Ascending aorta (tissue), 2 donors: ENCODE measurements around the gene CPA1. TPM values are rescaled to one million over a fixed set of nuclear protein-coding genes. Genes with fewer than 3 reads are reported as not detected.

Experiments used
- DNase-seq, 2 donors: peaks; one replicate each; pipeline ENCODE4 v3.0.0-alpha.2; 2019; ENCODE audit warnings: low spot score in 2 of 2
- H3K27ac ChIP-seq, 2 donors: fragments of 200-600 bp; sonication (generic); one replicate each; pipeline ENCODE4 v1.5.1; 2016 to 2017; ENCODE audit warnings: mild to moderate bottlenecking in 1 of 2
- H3K27me3 ChIP-seq: fragments of 200-600 bp; sonication (generic); one replicate; pipeline ENCODE4 v1.5.1; 2017
- H3K36me3 ChIP-seq, 2 donors: fragments of 200-600 bp; sonication (generic); one replicate each; pipeline ENCODE4 v1.5.1; 2016
- H3K4me1 ChIP-seq, 2 donors: fragments of 200-600 bp; sonication (generic); one replicate each; pipeline ENCODE4 v1.5.1; 2016 to 2017; ENCODE audit warnings: mild to moderate bottlenecking in 1 of 2
- H3K4me3 ChIP-seq, 2 donors: fragments of 200-600 bp; sonication (generic); one replicate each; pipeline ENCODE4 v1.5.1; 2016 to 2017; ENCODE audit warnings: mild to moderate bottlenecking in 1 of 2
- H3K9me3 ChIP-seq, 2 donors: fragments of 200-600 bp; sonication (generic); one replicate each; pipeline ENCODE4 v1.5.1; 2016
- CTCF ChIP-seq, 3 experiments: fragments of 200-600 bp in 2 of 3; fragments of 450-650 bp in 1 of 3; sonication (generic) in 2 of 3; IDR thresholded peaks; one replicate each; pipeline ENCODE4 v1.5.1; 2016 to 2019; ENCODE audit warnings: antibody characterized with exemption in 3 of 3, mild to moderate bottlenecking in 1 of 3, moderate library complexity in 1 of 3
- intact Hi-C: fragments of 100-400 bp; cut with DNase I; formaldehyde crosslinking; loops from one replicate; pipeline ENCODE4 v1.15.1; 2023
- total RNA-seq: library from RNA; depleted of rRNA; stranded (reverse); fragments of >200 nt; gene quantifications from one replicate; pipeline ENCODE4 v1.1.0, GENCODE V29; 2016

CPA1 gene
- total RNA-seq, 1 donor from 2014 or later, result not detected

- no peaks in the 10 kb centered on the region for H3K36me3 ChIP-seq
- no peak overlapping the region for H3K27ac ChIP-seq
- H3K4me1 ChIP-seq, result no peaks in the 10 kb centered on the region
- no peak for DNase-seq
- H3K4me3 ChIP-seq, result no peak overlapping the region
- intact Hi-C loops, result no loop called here
- TF ChIP-seq CTCF (IDR thresholded peaks at IDR 0.05), result no peak
- no peaks in the 10 kb centered on the region for H3K27me3 ChIP-seq
- no peaks in the 10 kb centered on the region for H3K9me3 ChIP-seq
These were observed 48.7 kb downstream of the CPA1 start for GRCh38 chr7:130429019-130429418.

- DNase-seq, result no peak
- intact Hi-C loops, result no loop called here
- H3K27me3 ChIP-seq, result no peaks in the 10 kb centered on the region
- no peak overlapping the region for H3K4me3 ChIP-seq
- no peak overlapping the region for H3K27ac ChIP-seq
- no peaks in the 10 kb centered on the region for H3K4me1 ChIP-seq
- H3K9me3 ChIP-seq, result no peaks in the 10 kb centered on the region
- TF ChIP-seq CTCF (IDR thresholded peaks at IDR 0.05), result no peak
- H3K36me3 ChIP-seq, result no peaks in the 10 kb centered on the region
These were observed 49.8 kb downstream of the CPA1 start for GRCh38 chr7:130430115-130430514.

GRCh38 chr7:130430841-130431666 lies 50.8 kb downstream of the CPA1 start:
- Histone ChIP-seq H3K27ac (no peak overlapping the region), H3K36me3 (no peaks in the 10 kb centered on the region), H3K9me3 (no peaks in the 10 kb centered on the region), H3K27me3 (no peaks in the 10 kb centered on the region), H3K4me1 (no peaks in the 10 kb centered on the region), H3K4me3 (peak overlapping the region in 1 of 2 donors; percentile 34)
- TF ChIP-seq CTCF (IDR thresholded peaks at IDR 0.05), result no peak
- intact Hi-C loops, result no loop called here
- DNase-seq, result no peak

- TF ChIP-seq CTCF (IDR thresholded peaks at IDR 0.05), result no peak
These were observed 52.6 kb downstream of the CPA1 start for GRCh38 chr7:130432886-130433285.

GRCh38 chr7:130433301-130433700 lies 53.0 kb downstream of the CPA1 start:
- Histone ChIP-seq H3K36me3 (no peaks in the 10 kb centered on the region), H3K9me3 (no peaks in the 10 kb centered on the region), H3K4me3 (no peak overlapping the region), H3K27ac (no peak overlapping the region), H3K27me3 (no peaks in the 10 kb centered on the region), H3K4me1 (no peaks in the 10 kb centered on the region)
- no peak for TF ChIP-seq CTCF (IDR thresholded peaks at IDR 0.05)
- intact Hi-C loops, result no loop called here
- no peak for DNase-seq

More at GRCh38 chr7:130432886-130433285, 52.6 kb downstream of the CPA1 start:
- H3K4me3 ChIP-seq, result no peak overlapping the region
- H3K4me1 ChIP-seq, result no peaks in the 10 kb centered on the region
- no peaks in the 10 kb centered on the region for H3K36me3 ChIP-seq
- intact Hi-C loops, result no loop called here
- H3K9me3 ChIP-seq, result no peaks in the 10 kb centered on the region
- H3K27me3 ChIP-seq, result no peaks in the 10 kb centered on the region
- DNase-seq, result no peak
- no peak overlapping the region for H3K27ac ChIP-seq
